ENCODE data around the gene ELMO2. TPM values are rescaled to one million over a fixed set of nuclear protein-coding genes. Genes with fewer than 3 reads are reported as not detected.

The ELMO2 gene
- total and polyA plus RNA-seq, 4 donors: 19.6 to 56.5 (median 45.9) TPM

- 40 to 42% methylated on average over 9 of the region's 9 CpGs for WGBS, 2 donors
- H3K4me3 ChIP-seq: no peak overlapping the region
- no peaks in the 10 kb centered on the region for H3K4me1 ChIP-seq (ENCODE audit: control insufficient read depth in 5 of 5, insufficient read depth in 5 of 5, low read length in 5 of 5)
- no peak overlapping the region for H3K9ac ChIP-seq (ENCODE audit: insufficient read depth in 1 of 2, low read length in 2 of 2)
- ATAC-seq (ENCODE audit: insufficient read depth, low FRiP score) (no peak), DNase-seq (no peak)
- H3K27me3 ChIP-seq (ENCODE audit: control insufficient read depth in 3 of 3, insufficient read depth in 3 of 3, low read length in 2 of 3): peaks cover 0 to 48% (median 16%) of the 10 kb centered on the region in 3 donors
- H3K9me3 ChIP-seq (ENCODE audit: control insufficient read depth in 4 of 4, insufficient read depth in 3 of 4, low read length in 3 of 4): no peaks in the 10 kb centered on the region
- no peaks in the 10 kb centered on the region for H3K36me3 ChIP-seq (ENCODE audit: control insufficient read depth in 4 of 4, insufficient read depth in 4 of 4, low read length in 4 of 4)
- TF ChIP-seq CTCF (IDR thresholded peaks at IDR 0.05; ENCODE audit: control extremely low read depth, extremely low read depth): no peak
- H3K27ac ChIP-seq (ENCODE audit: low read depth in 1 of 2, low read length in 1 of 2): no peak overlapping the region
Observed at GRCh38 chr20:46334303-46334904, 72.0 kb downstream of the ELMO2 start.

- WGBS, 2 donors: 67 to 78% methylated on average over 8 of the region's 8 CpGs
- Histone ChIP-seq H3K27me3 (ENCODE audit: control insufficient read depth in 3 of 3, insufficient read depth in 3 of 3, low read length in 2 of 3) (peaks cover 0 to 39% (median 16%) of the 10 kb centered on the region in 3 donors), H3K9me3 (ENCODE audit: control insufficient read depth in 4 of 4, insufficient read depth in 3 of 4, low read length in 3 of 4) (no peaks in the 10 kb centered on the region), H3K4me3 (no peak overlapping the region), H3K36me3 (ENCODE audit: control insufficient read depth in 4 of 4, insufficient read depth in 4 of 4, low read length in 4 of 4) (no peaks in the 10 kb centered on the region), H3K27ac (ENCODE audit: low read depth in 1 of 2, low read length in 1 of 2) (no peak overlapping the region), H3K4me1 (ENCODE audit: control insufficient read depth in 5 of 5, insufficient read depth in 5 of 5, low read length in 5 of 5) (no peaks in the 10 kb centered on the region), H3K9ac (ENCODE audit: insufficient read depth in 1 of 2, low read length in 2 of 2) (no peak overlapping the region)
- ATAC-seq (ENCODE audit: insufficient read depth, low FRiP score): no peak
- no peak for DNase-seq
- no peak for TF ChIP-seq CTCF (IDR thresholded peaks at IDR 0.05; ENCODE audit: control extremely low read depth, extremely low read depth)
Observed at GRCh38 chr20:46333161-46333991, 73.0 kb downstream of the ELMO2 start.

- no peak for ATAC-seq (ENCODE audit: insufficient read depth, low FRiP score)
- no peak for TF ChIP-seq CTCF (IDR thresholded peaks at IDR 0.05; ENCODE audit: control extremely low read depth, extremely low read depth)
- peaks cover 0 to 37% (median 20%) of the 10 kb centered on the region in 3 donors for H3K27me3 ChIP-seq (ENCODE audit: control insufficient read depth in 3 of 3, insufficient read depth in 3 of 3, low read length in 2 of 3)
Observed at GRCh38 chr20:46332373-46333160, 73.8 kb downstream of the ELMO2 start.

More at GRCh38 chr20:46332373-46333160, 73.8 kb downstream of the ELMO2 start:
- 54 to 68% methylated on average over 12 of the region's 12 CpGs for WGBS, 2 donors
- no peaks in the 10 kb centered on the region for H3K9me3 ChIP-seq (ENCODE audit: control insufficient read depth in 4 of 4, insufficient read depth in 3 of 4, low read length in 3 of 4)
- H3K27ac ChIP-seq (ENCODE audit: low read depth in 1 of 2, low read length in 1 of 2): no peak overlapping the region
- DNase-seq: no peak
- H3K4me1 ChIP-seq (ENCODE audit: control insufficient read depth in 5 of 5, insufficient read depth in 5 of 5, low read length in 5 of 5): no peaks in the 10 kb centered on the region
- H3K9ac ChIP-seq (ENCODE audit: insufficient read depth in 1 of 2, low read length in 2 of 2): no peak overlapping the region
- H3K36me3 ChIP-seq (ENCODE audit: control insufficient read depth in 4 of 4, insufficient read depth in 4 of 4, low read length in 4 of 4): no peaks in the 10 kb centered on the region
- H3K4me3 ChIP-seq: no peak overlapping the region
